ENCODE results near the gene PHLDB3. TPM values are rescaled to one million over a fixed set of nuclear protein-coding genes. Genes with fewer than 3 reads are reported as not detected.

The PHLDB3 gene
- total RNA-seq, 2 donors from 2014 or later = 7.7 to 13.5 TPM

DNA sequence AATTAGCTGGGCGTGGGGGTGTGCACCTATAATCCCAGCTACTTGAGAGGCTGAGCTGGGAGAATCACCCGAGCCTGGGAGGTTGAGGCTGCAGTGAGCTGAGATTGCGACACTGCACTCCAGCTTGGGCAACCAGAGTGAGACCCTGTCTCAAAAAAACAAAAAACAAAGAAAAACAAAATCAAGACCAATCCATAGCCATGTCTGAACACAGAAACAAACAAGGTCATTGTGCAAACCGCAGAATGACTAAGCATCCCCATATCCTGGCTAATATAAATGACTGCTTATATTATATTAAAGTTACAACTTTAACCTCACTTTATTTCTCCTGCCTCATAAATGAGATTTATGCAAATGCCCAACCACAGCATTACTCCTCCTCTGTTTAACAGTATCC is 36.8 kb downstream of the PHLDB3 start:
- Histone ChIP-seq H3K27me3 (ENCODE audit: control insufficient read depth, insufficient read depth, low read length, poor library complexity, severe bottlenecking) (peaks cover 24% of the 10 kb centered on the region), H3K27ac (ENCODE audit: low read depth, low read length) (no peak overlapping the region), H3K9ac (ENCODE audit: extremely low read depth, low read length, poor library complexity, severe bottlenecking) (no peak overlapping the region), H3K36me3 (ENCODE audit: control insufficient read depth, insufficient read depth, low read length) (no peaks in the 10 kb centered on the region), H3K4me1 (ENCODE audit: control insufficient read depth, insufficient read depth, low read length) (no peaks in the 10 kb centered on the region), H3K9me3 (ENCODE audit: control insufficient read depth, low read length) (no peaks in the 10 kb centered on the region), H3K4me3 (ENCODE audit: low read length) (no peak overlapping the region)
- Mint-ChIP-seq H3K4me1 (no peaks in the 10 kb centered on the region), H3K27me3 (ENCODE audit: insufficient read depth) (peaks cover 47% of the 10 kb centered on the region), H3K4me3 (no peak overlapping the region), H3K36me3 (ENCODE audit: low read depth) (no peaks in the 10 kb centered on the region), H3K9me3 (peaks cover 19% of the 10 kb centered on the region), H3K27ac (no peak overlapping the region)
- 87 to 93% methylated on average over 3 to 4 of the region's 4 CpGs for WGBS, 2 experiments (ENCODE audit: insufficient coverage in 1 of 2, insufficient read length in 1 of 2)
- TF ChIP-seq CTCF (conservative IDR thresholded peaks at IDR 0.05) = no peak
- no peak for DNase-seq

- no peak for TF ChIP-seq CTCF (conservative IDR thresholded peaks at IDR 0.05)
- H3K27ac ChIP-seq (ENCODE audit: low read depth, low read length) = no peak overlapping the region
- H3K4me1 Mint-ChIP-seq = no peaks in the 10 kb centered on the region
- DNase-seq = no peak
- no peak overlapping the region for H3K9ac ChIP-seq (ENCODE audit: extremely low read depth, low read length, poor library complexity, severe bottlenecking)
- H3K27me3 ChIP-seq (ENCODE audit: control insufficient read depth, insufficient read depth, low read length, poor library complexity, severe bottlenecking) = peaks cover 29% of the 10 kb centered on the region
- no peaks in the 10 kb centered on the region for H3K4me1 ChIP-seq (ENCODE audit: control insufficient read depth, insufficient read depth, low read length)
- H3K36me3 ChIP-seq (ENCODE audit: control insufficient read depth, insufficient read depth, low read length) = no peaks in the 10 kb centered on the region
- WGBS, 2 experiments (ENCODE audit: insufficient coverage in 1 of 2, insufficient read length in 1 of 2) = 88 to 92% methylated on average over 6 of the region's 6 CpGs
- H3K36me3 Mint-ChIP-seq (ENCODE audit: low read depth) = no peaks in the 10 kb centered on the region
- no peak overlapping the region for H3K4me3 Mint-ChIP-seq
- H3K9me3 Mint-ChIP-seq = peaks cover 19% of the 10 kb centered on the region
- no peaks in the 10 kb centered on the region for H3K9me3 ChIP-seq (ENCODE audit: control insufficient read depth, low read length)
- peaks cover 52% of the 10 kb centered on the region for H3K27me3 Mint-ChIP-seq (ENCODE audit: insufficient read depth)
- no peak overlapping the region for H3K4me3 ChIP-seq (ENCODE audit: low read length)
- H3K27ac Mint-ChIP-seq = no peak overlapping the region
These were observed 37.3 kb downstream of the PHLDB3 start for GRCh38 chr19:43467276-43467675.

DNA sequence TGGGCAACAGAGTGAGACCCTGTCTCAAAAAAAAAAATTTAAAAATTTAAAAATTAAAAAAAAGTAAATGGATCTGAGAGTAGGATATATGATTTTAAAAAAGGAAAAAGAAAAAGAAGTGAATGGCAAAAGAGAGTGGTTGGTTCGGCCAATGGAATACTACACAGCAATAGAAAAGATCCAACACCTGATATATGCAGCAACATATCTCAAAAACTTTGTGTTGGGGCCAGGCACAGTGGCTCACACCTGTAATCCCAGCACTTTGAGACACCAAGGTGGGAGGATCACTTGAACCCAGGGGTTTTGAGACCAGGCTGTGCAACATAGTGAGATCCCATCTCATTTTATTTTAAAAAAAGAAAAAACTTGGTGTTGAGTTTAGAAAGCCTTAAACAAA is 37.8 kb downstream of the PHLDB3 start:
- peaks cover 19% of the 10 kb centered on the region for H3K9me3 Mint-ChIP-seq
- H3K27ac ChIP-seq (ENCODE audit: low read depth, low read length) = no peak overlapping the region
- no peak for DNase-seq
- peaks cover 34% of the 10 kb centered on the region for H3K27me3 ChIP-seq (ENCODE audit: control insufficient read depth, insufficient read depth, low read length, poor library complexity, severe bottlenecking)
- H3K36me3 ChIP-seq (ENCODE audit: control insufficient read depth, insufficient read depth, low read length) = no peaks in the 10 kb centered on the region
- H3K27me3 Mint-ChIP-seq (ENCODE audit: insufficient read depth) = peaks cover 57% of the 10 kb centered on the region
- H3K4me1 Mint-ChIP-seq = no peaks in the 10 kb centered on the region
- no peak overlapping the region for H3K27ac Mint-ChIP-seq
- no peaks in the 10 kb centered on the region for H3K36me3 Mint-ChIP-seq (ENCODE audit: low read depth)
- WGBS, 2 experiments (ENCODE audit: insufficient coverage in 1 of 2, insufficient read length in 1 of 2) = 90% methylated on average over 1 of the region's 1 CpG; no CpG with 5 or more reads in 1 of the 2 experiments
- TF ChIP-seq CTCF (conservative IDR thresholded peaks at IDR 0.05) = no peak
- H3K9me3 ChIP-seq (ENCODE audit: control insufficient read depth, low read length) = no peaks in the 10 kb centered on the region
- H3K9ac ChIP-seq (ENCODE audit: extremely low read depth, low read length, poor library complexity, severe bottlenecking) = no peak overlapping the region
- no peak overlapping the region for H3K4me3 ChIP-seq (ENCODE audit: low read length)
- H3K4me1 ChIP-seq (ENCODE audit: control insufficient read depth, insufficient read depth, low read length) = no peaks in the 10 kb centered on the region
- H3K4me3 Mint-ChIP-seq = no peak overlapping the region

Data from endodermal cell (in vitro differentiated cells).